Neural cell (in vitro differentiated cells): ENCODE measurements around the gene SRSF2.

ENCODE experiments used
- CTCF ChIP-seq: fragments of 450-650 bp; IDR thresholded peaks from 2 replicates; pipeline ENCODE4 v1.5.1; 2014; ENCODE audit warnings: antibody characterized with exemption, mild to moderate bottlenecking, moderate library complexity; ENCODE audit not compliant: poor library complexity, severe bottlenecking
- EP300 ChIP-seq: fragments of 450-650 bp; conservative IDR thresholded peaks from 2 replicates; pipeline ENCODE4 v1.6.1; 2014; ENCODE audit warnings: antibody characterized with exemption, mild to moderate bottlenecking, moderate library complexity; ENCODE audit not compliant: poor library complexity, severe bottlenecking
- EZH2 ChIP-seq: fragments of 200-600, 300-800 bp; shearing (Covaris generic), sonication (generic); IDR thresholded peaks from 2 replicates; pipeline ENCODE4 v1.6.1; 2014; ENCODE audit warnings: antibody characterized with exemption, low read length, borderline replicate concordance, mild to moderate bottlenecking; ENCODE audit not compliant: insufficient read depth, poor library complexity, severe bottlenecking
- MXI1 ChIP-seq: fragments of 450-650 bp; conservative IDR thresholded peaks from 2 replicates; pipeline ENCODE4 v1.6.1; 2014; ENCODE audit warnings: antibody characterized with exemption, mild to moderate bottlenecking; ENCODE audit not compliant: poor library complexity, severe bottlenecking
- POLR2AphosphoS5 ChIP-seq: IDR thresholded peaks from 2 replicates; pipeline ENCODE4 v1.6.1; 2012
- RAD21 ChIP-seq: fragments of 450-650 bp; conservative IDR thresholded peaks from 2 replicates; pipeline ENCODE4 v1.6.1; 2014; ENCODE audit warnings: antibody characterized with exemption, mild to moderate bottlenecking, moderate library complexity
- REST ChIP-seq: IDR thresholded peaks from 2 replicates; pipeline ENCODE4 v1.6.1; 2012; ENCODE audit warnings: borderline replicate concordance
- SMC3 ChIP-seq: fragments of 450-650 bp; conservative IDR thresholded peaks from 2 replicates; pipeline ENCODE4 v1.6.1; 2014; ENCODE audit warnings: antibody characterized with exemption, mild to moderate bottlenecking, moderate library complexity; ENCODE audit not compliant: poor library complexity
- TAF1 ChIP-seq: IDR thresholded peaks from 2 replicates; pipeline ENCODE4 v1.6.1; 2012; ENCODE audit warnings: low read depth

- TF ChIP-seq EZH2 (no peak), REST (no peak), EP300 (no peak), CTCF (no peak), RAD21 (no peak), POLR2AphosphoS5 (no peak), MXI1 (no peak), TAF1 (no peak), SMC3 (no peak)
Observed at GRCh38 chr17:76781056-76781982, 44.2 kb upstream of the SRSF2 start.
